Panc1 (cell line): ENCODE results near the gene MBD6. TPM values are rescaled to one million over a fixed set of nuclear protein-coding genes. Genes with fewer than 3 reads are reported as not detected.

Experiments used
- ATAC-seq: fragments of 200-7000 bp; cut with Tn5 transposase; 2 replicates; pipeline ENCODE4 v1.9.1; 2020; ENCODE audit warnings: mild to moderate bottlenecking, moderate library complexity
- BruUV-seq: library from RNA; stranded (reverse); fragments of 400-500 nt; replicated peaks from 2 replicates; lab custom pipeline; 2021; lab: Mats Ljungman, UMichigan
- CTCF ChIA-PET: fragments of 300-600 bp; sonication (Branson Sonifier 250); formaldehyde crosslinking; loops from one replicate; lab custom pipeline; 2022; ENCODE audit warnings: antibody characterized with exemption; lab: Charles Lee
- POLR2A ChIA-PET: fragments of 300-600 bp; sonication (Branson Sonifier 250); formaldehyde crosslinking; loops from one replicate; lab custom pipeline; 2022; ENCODE audit warnings: antibody characterized with exemption; lab: Charles Lee
- DNase-seq: peaks from one replicate; pipeline ENCODE4 v3.0.0-alpha.2; 2010; ENCODE audit warnings: low read depth, low spot score
- H3K27ac ChIP-seq: 2 replicates; pipeline ENCODE4 v1.5.1; 2011; ENCODE audit warnings: mild to moderate bottlenecking, low read length, inconsistent platforms
- H3K27me3 ChIP-seq: fragments of 200-500 bp; sonication (Bioruptor generic); 2 replicates; pipeline ENCODE4 v1.6.0; 2014; ENCODE audit warnings: low read length, inconsistent platforms; ENCODE audit not compliant: control insufficient read depth, insufficient read depth
- H3K36me3 ChIP-seq: fragments of 200-500 bp; sonication (Bioruptor generic); 2 replicates; pipeline ENCODE4 v1.5.1; 2014; ENCODE audit warnings: inconsistent platforms, mild to moderate bottlenecking, low read length, moderate library complexity; ENCODE audit not compliant: control insufficient read depth, insufficient read depth
- H3K4me1 ChIP-seq: 2 replicates; pipeline ENCODE4 v1.5.1; 2011; ENCODE audit warnings: inconsistent platforms, mild to moderate bottlenecking, low read length, moderate library complexity; ENCODE audit not compliant: control insufficient read depth, insufficient read depth
- H3K4me3 ChIP-seq, 2 experiments: 2 replicates each; pipeline ENCODE4 v1.5.1; 2011 to 2012; ENCODE audit warnings: low read depth in 2 of 2, low read length in 2 of 2, mild to moderate bottlenecking in 2 of 2, inconsistent platforms in 1 of 2, moderate library complexity in 1 of 2
- H3K9me3 ChIP-seq: fragments of 200-500 bp; sonication (Bioruptor generic); 2 replicates; pipeline ENCODE4 v1.5.1; 2014; ENCODE audit warnings: low read depth, mild to moderate bottlenecking, inconsistent platforms, low read length, moderate library complexity; ENCODE audit not compliant: control insufficient read depth, insufficient read depth
- POLR2AphosphoS5 ChIP-seq: IDR thresholded peaks from 2 replicates; pipeline ENCODE4 v1.6.1; 2012; ENCODE audit warnings: mild to moderate bottlenecking, low read depth, low read length, moderate library complexity
- REST ChIP-seq, 2 experiments: IDR thresholded peaks; 2 replicates each; pipeline ENCODE4 v1.6.1; 2011 to 2012; ENCODE audit warnings: low read depth in 2 of 2, control low read depth in 1 of 2, low read length in 1 of 2, mild to moderate bottlenecking in 1 of 2, moderate library complexity in 1 of 2; ENCODE audit not compliant: insufficient read depth in 1 of 2
- SIN3A ChIP-seq: IDR thresholded peaks from 2 replicates; pipeline ENCODE4 v1.6.1; 2012; ENCODE audit warnings: low read depth, mild to moderate bottlenecking, low read length, moderate library complexity, borderline replicate concordance; ENCODE audit not compliant: insufficient read depth
- TCF7L2 ChIP-seq: IDR thresholded peaks from 2 replicates; pipeline ENCODE4 v1.6.1; 2011; ENCODE audit warnings: mild to moderate bottlenecking, low read depth, low read length, inconsistent platforms
- in situ Hi-C: cut with HindIII; loops from 2 replicates; pipeline ENCODE4 v1.10.0; 2016; ENCODE audit warnings: low sequenced_read_pairs, low pct_unique_long_range_greater_than_20kb
- intact Hi-C: fragments of 100-400 bp; cut with micrococcal nuclease; formaldehyde crosslinking; loops from one replicate; pipeline ENCODE4 v1.10.0; 2022; ENCODE audit not compliant: unreplicated experiment
- total RNA-seq: library from RNA; stranded (reverse); gene quantifications from one replicate; pipeline ENCODE4 v1.2.1, GENCODE V29; 2021; ENCODE audit not compliant: unreplicated experiment
- TF ChIP-seq, protein P1 (sequence below): fragments of 450-650 bp; IDR thresholded peaks from 2 replicates; pipeline ENCODE4 v1.5.1; 2017; ENCODE audit warnings: mild to moderate bottlenecking

The MBD6 gene
- total RNA-seq, 1 experiment from 2014 or later, result 115 TPM

DNA sequence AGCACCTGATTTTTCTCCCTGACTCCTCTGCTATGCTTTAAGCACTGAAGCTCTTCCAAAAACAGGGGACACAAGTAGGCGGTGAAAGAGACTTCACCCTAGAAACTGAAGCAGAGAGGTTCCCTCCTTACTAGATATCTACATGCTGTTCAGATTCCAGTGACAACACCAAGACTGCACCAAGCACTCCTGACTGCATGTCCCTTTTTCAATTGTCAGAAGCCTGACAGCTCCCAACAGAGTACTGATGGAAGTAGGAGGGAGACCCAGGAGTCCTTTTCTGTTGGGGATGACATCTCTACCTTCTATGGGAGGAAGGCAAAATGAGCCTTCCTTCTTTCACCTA, 13.9 kb downstream of the MBD6 start:
- no peaks in the 10 kb centered on the region for H3K27me3 ChIP-seq
- no TSS peak for BruUV-seq
- ChIA-PET POLR2A (no interaction called here), CTCF (no interaction called here)
- H3K27ac ChIP-seq, result no peak overlapping the region
- H3K36me3 ChIP-seq, result peaks cover 4% of the 10 kb centered on the region
- H3K9me3 ChIP-seq, result no peaks in the 10 kb centered on the region
- in situ Hi-C loops, result no loop called here
- H3K4me1 ChIP-seq, result no peaks in the 10 kb centered on the region
- intact Hi-C loops, result no loop called here
- TF ChIP-seq REST (IDR thresholded peaks at IDR 0.05; ENCODE audit: insufficient read depth in 1 of 2, low read depth in 2 of 2, low read length in 1 of 2), result no peak
- TF ChIP-seq SIN3A, result no peak
- TF ChIP-seq, protein P1, sequence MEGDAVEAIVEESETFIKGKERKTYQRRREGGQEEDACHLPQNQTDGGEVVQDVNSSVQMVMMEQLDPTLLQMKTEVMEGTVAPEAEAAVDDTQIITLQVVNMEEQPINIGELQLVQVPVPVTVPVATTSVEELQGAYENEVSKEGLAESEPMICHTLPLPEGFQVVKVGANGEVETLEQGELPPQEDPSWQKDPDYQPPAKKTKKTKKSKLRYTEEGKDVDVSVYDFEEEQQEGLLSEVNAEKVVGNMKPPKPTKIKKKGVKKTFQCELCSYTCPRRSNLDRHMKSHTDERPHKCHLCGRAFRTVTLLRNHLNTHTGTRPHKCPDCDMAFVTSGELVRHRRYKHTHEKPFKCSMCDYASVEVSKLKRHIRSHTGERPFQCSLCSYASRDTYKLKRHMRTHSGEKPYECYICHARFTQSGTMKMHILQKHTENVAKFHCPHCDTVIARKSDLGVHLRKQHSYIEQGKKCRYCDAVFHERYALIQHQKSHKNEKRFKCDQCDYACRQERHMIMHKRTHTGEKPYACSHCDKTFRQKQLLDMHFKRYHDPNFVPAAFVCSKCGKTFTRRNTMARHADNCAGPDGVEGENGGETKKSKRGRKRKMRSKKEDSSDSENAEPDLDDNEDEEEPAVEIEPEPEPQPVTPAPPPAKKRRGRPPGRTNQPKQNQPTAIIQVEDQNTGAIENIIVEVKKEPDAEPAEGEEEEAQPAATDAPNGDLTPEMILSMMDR, result no peak
- TF ChIP-seq POLR2AphosphoS5, result no peak
- no peak for TF ChIP-seq TCF7L2
- H3K4me3 ChIP-seq, result no peak overlapping the region
- DNase-seq (no peak), ATAC-seq (no peak)

GRCh38 chr12:57539134-57539768, 16.6 kb downstream of the MBD6 start:
- POLR2A ChIA-PET, result no interaction called here

More at GRCh38 chr12:57539134-57539768, 16.6 kb downstream of the MBD6 start:
- Histone ChIP-seq H3K27me3 (no peaks in the 10 kb centered on the region), H3K27ac (no peak overlapping the region), H3K36me3 (peaks cover 3% of the 10 kb centered on the region; the same call in 1 of the 2 replicates), H3K9me3 (no peaks in the 10 kb centered on the region), H3K4me1 (no peaks in the 10 kb centered on the region), H3K4me3 (no peak overlapping the region)
- intact Hi-C loops (no loop called here), in situ Hi-C loops (no loop called here)
- DNase-seq (no peak), ATAC-seq (no peak)
- TF ChIP-seq SIN3A, result no peak
- no peak for TF ChIP-seq POLR2AphosphoS5
- TF ChIP-seq TCF7L2, result no peak
- TF ChIP-seq, protein P1, result no peak
- no peak for TF ChIP-seq REST (IDR thresholded peaks at IDR 0.05; ENCODE audit: insufficient read depth in 1 of 2, low read depth in 2 of 2, low read length in 1 of 2)
- CTCF ChIA-PET, result no interaction called here
- no TSS peak for BruUV-seq
